ENCODE data around the gene HSBP1.

DNA sequence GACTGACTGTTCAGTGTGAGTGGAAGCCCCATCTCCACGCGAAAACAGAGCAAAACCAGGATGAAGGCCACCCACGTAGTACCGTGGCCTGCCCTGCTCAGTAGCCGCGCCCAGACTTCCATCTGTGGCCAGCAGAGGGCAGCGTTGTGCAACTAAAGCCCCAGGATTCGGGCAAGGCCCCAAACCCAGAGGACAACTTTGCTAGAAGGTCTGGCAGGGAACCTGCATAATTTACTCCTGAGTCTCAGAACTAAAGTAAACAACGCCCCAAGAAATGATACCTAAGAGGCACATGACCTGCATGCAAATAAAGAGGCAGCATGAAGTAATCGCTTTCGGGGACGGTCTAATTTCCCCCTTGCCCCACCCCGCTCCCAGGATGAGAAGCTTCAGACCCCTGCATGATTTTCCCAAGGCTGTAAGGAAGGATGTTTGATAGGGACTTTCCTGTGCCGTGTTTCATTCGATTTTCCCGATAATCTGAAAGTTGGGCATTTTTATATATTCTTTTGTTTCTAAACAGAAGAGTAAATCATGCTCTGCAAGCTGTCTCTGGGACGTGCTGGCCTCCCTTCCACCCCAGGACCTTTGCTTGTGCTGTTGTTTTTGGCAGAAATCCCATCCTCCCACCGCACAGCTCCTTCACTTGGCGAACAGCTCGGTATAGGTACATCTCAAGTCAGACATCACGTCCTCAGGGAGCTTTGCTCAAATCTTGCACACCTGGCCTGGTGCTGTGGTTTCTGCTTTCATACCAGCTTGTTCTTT is 18.6 kb downstream of the HSBP1 start:
- TF ChIP-seq, protein P1, sequence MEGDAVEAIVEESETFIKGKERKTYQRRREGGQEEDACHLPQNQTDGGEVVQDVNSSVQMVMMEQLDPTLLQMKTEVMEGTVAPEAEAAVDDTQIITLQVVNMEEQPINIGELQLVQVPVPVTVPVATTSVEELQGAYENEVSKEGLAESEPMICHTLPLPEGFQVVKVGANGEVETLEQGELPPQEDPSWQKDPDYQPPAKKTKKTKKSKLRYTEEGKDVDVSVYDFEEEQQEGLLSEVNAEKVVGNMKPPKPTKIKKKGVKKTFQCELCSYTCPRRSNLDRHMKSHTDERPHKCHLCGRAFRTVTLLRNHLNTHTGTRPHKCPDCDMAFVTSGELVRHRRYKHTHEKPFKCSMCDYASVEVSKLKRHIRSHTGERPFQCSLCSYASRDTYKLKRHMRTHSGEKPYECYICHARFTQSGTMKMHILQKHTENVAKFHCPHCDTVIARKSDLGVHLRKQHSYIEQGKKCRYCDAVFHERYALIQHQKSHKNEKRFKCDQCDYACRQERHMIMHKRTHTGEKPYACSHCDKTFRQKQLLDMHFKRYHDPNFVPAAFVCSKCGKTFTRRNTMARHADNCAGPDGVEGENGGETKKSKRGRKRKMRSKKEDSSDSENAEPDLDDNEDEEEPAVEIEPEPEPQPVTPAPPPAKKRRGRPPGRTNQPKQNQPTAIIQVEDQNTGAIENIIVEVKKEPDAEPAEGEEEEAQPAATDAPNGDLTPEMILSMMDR (conservative IDR thresholded peaks at IDR 0.05 in 1 of 2, IDR thresholded peaks at IDR 0.05 in 1 of 2; ENCODE audit: low read depth in 1 of 2, low read length in 2 of 2): peak; percentile 85 to 94
- no peak for TF ChIP-seq EZH2 (IDR thresholded peaks at IDR 0.05; ENCODE audit: low read length, missing control alignments)

Measured in fibroblast of lung (primary cell).